Adrenal gland (tissue), 5 donors: ENCODE measurements around the gene TNS3.

Experiments
- CTCF ChIP-seq, 6 experiments: fragments of 450-650 bp in 4 of 6; fragments of 200-600 bp in 2 of 6; sonication (generic) in 1 of 6; IDR thresholded peaks; 1 replicate in 5 of 6; 2 replicates in 1 of 6; pipeline versions ENCODE4 v1.5.1 to v1.8.0; 2016 to 2021; ENCODE audit warnings: antibody characterized with exemption in 6 of 6, mild to moderate bottlenecking in 2 of 6, moderate library complexity in 1 of 6
- POLR2A ChIP-seq, 2 donors: fragments of 450-650 bp; IDR thresholded peaks; one replicate each; pipeline ENCODE4 v1.6.1; 2017; ENCODE audit warnings: antibody characterized with exemption in 2 of 2, mild to moderate bottlenecking in 2 of 2, moderate library complexity in 1 of 2
- donor health status: DM: no; HTN: no; CAD: no.

GRCh38 chr7:47489624-47490023, 92.3 kb downstream of the TNS3 start:
- TF ChIP-seq POLR2A (IDR thresholded peaks at IDR 0.05) (no peak), CTCF (IDR thresholded peaks at IDR 0.05) (no peak)
